HG03135 (cell line): Measurements from ENCODE around the gene MRPL54.
"Not testable (repeated sequence)": the region's sequence is repeated elsewhere in the genome, so short reads cannot be mapped to it uniquely, and the experiment has no call there.

Experiments
- ATAC-seq: cut with Tn5 transposase; IDR thresholded peaks from one replicate; pipeline ENCODE4 v1.9.1; 2021; ENCODE audit warnings: mild to moderate bottlenecking, moderate library complexity; ENCODE audit not compliant: unreplicated experiment

The MRPL54 gene

GRCh38 chr19:3740431-3740830 is 22.1 kb upstream of the MRPL54 start:
- no peak for ATAC-seq

- no peak for ATAC-seq
Measured at GRCh38 chr19:3743486-3743885, 19.0 kb upstream of the MRPL54 start.

- no peak for ATAC-seq
Measured at GRCh38 chr19:3745363-3746045, 17.0 kb upstream of the MRPL54 start.

GRCh38 chr19:3746371-3747056 is 16.0 kb upstream of the MRPL54 start:
- ATAC-seq: no peak

GRCh38 chr19:3748965-3749364 is 13.5 kb upstream of the MRPL54 start:
- ATAC-seq: no peak

- no peak for ATAC-seq
Measured at GRCh38 chr19:3750211-3750610, 12.3 kb upstream of the MRPL54 start.

GRCh38 chr19:3751236-3751635 is 11.2 kb upstream of the MRPL54 start:
- ATAC-seq: no peak

- no peak for ATAC-seq
Measured at GRCh38 chr19:3752492-3752891, 10.0 kb upstream of the MRPL54 start.

GRCh38 chr19:3753631-3754410 is 8.7 kb upstream of the MRPL54 start:
- no peak for ATAC-seq

- not testable (repeated sequence) for ATAC-seq
Measured at GRCh38 chr19:3757705-3758104, 4.8 kb upstream of the MRPL54 start.

- ATAC-seq: not testable (repeated sequence)
Measured at GRCh38 chr19:3758297-3758696, 4.2 kb upstream of the MRPL54 start.

GRCh38 chr19:3759482-3760254 is 2.8 kb upstream of the MRPL54 start:
- ATAC-seq: no peak

- no peak for ATAC-seq
Measured at GRCh38 chr19:3760871-3761361, 1.6 kb upstream of the MRPL54 start.

- peak; percentile 49 for ATAC-seq
Measured at GRCh38 chr19:3761382-3762129, 926 bp upstream of the MRPL54 start, which contains the start of gene APBA3. APBA3 (minus strand) TSS chr19:3761692; CDS start chr19:3760264, 1,428 bp downstream.

- no peak for ATAC-seq
Measured at GRCh38 chr19:3762130-3762473, 380 bp upstream of the MRPL54 start.

GRCh38 chr19:3765121-3765520 is 2.6 kb downstream of the MRPL54 start:
- no peak for ATAC-seq

- ATAC-seq: not testable (repeated sequence)
Measured at GRCh38 chr19:3765757-3766156, 3.3 kb downstream of the MRPL54 start.

GRCh38 chr19:3766520-3766919 is 4.0 kb downstream of the MRPL54 start:
- no peak for ATAC-seq

GRCh38 chr19:3767050-3767449 is 4.6 kb downstream of the MRPL54 start:
- no peak for ATAC-seq
